ENCODE measurements around the gene DENND1A.

Gene DENND1A

GRCh38 chr9:123678038-123678877, 251.7 kb downstream of the DENND1A start:
- no peak for TF ChIP-seq POLR2AphosphoS5 (IDR thresholded peaks at IDR 0.05; ENCODE audit: low read depth, low read length)
- TF ChIP-seq TAF1 (IDR thresholded peaks at IDR 0.05; ENCODE audit: borderline replicate concordance, insufficient read depth, low read length) = no peak
- no peak for TF ChIP-seq REST (IDR thresholded peaks at IDR 0.05; ENCODE audit: insufficient read depth in 1 of 2, low read depth in 2 of 2, low read length in 2 of 2)
- TF ChIP-seq FOXP2 (optimal IDR thresholded peaks at IDR 0.05; ENCODE audit: borderline replicate concordance, extremely low read depth, extremely low read length, insufficient read depth) = no peak
- TF ChIP-seq SIN3A (IDR thresholded peaks at IDR 0.05; ENCODE audit: borderline replicate concordance, insufficient read depth, low read length) = no peak

GRCh38 chr9:123676869-123677268, 253.1 kb downstream of the DENND1A start:
- TF ChIP-seq FOXP2 (optimal IDR thresholded peaks at IDR 0.05; ENCODE audit: borderline replicate concordance, extremely low read depth, extremely low read length, insufficient read depth) (no peak), SIN3A (IDR thresholded peaks at IDR 0.05; ENCODE audit: borderline replicate concordance, insufficient read depth, low read length) (no peak), TAF1 (IDR thresholded peaks at IDR 0.05; ENCODE audit: borderline replicate concordance, insufficient read depth, low read length) (no peak), POLR2AphosphoS5 (IDR thresholded peaks at IDR 0.05; ENCODE audit: low read depth, low read length) (no peak), REST (IDR thresholded peaks at IDR 0.05; ENCODE audit: insufficient read depth in 1 of 2, low read depth in 2 of 2, low read length in 2 of 2) (no peak)

GRCh38 chr9:123669346-123669745, 260.6 kb downstream of the DENND1A start:
- no peak for TF ChIP-seq REST (IDR thresholded peaks at IDR 0.05; ENCODE audit: insufficient read depth in 1 of 2, low read depth in 2 of 2, low read length in 2 of 2)
- TF ChIP-seq POLR2AphosphoS5 (IDR thresholded peaks at IDR 0.05; ENCODE audit: low read depth, low read length) = no peak
- TF ChIP-seq TAF1 (IDR thresholded peaks at IDR 0.05; ENCODE audit: borderline replicate concordance, insufficient read depth, low read length) = no peak
- TF ChIP-seq FOXP2 (optimal IDR thresholded peaks at IDR 0.05; ENCODE audit: borderline replicate concordance, extremely low read depth, extremely low read length, insufficient read depth) = no peak
- no peak for TF ChIP-seq SIN3A (IDR thresholded peaks at IDR 0.05; ENCODE audit: borderline replicate concordance, insufficient read depth, low read length)

- no peak for TF ChIP-seq FOXP2 (optimal IDR thresholded peaks at IDR 0.05; ENCODE audit: borderline replicate concordance, extremely low read depth, extremely low read length, insufficient read depth)
- no peak for TF ChIP-seq REST (IDR thresholded peaks at IDR 0.05; ENCODE audit: insufficient read depth in 1 of 2, low read depth in 2 of 2, low read length in 2 of 2)
- TF ChIP-seq POLR2AphosphoS5 (IDR thresholded peaks at IDR 0.05; ENCODE audit: low read depth, low read length) = no peak
- TF ChIP-seq SIN3A (IDR thresholded peaks at IDR 0.05; ENCODE audit: borderline replicate concordance, insufficient read depth, low read length) = no peak
- TF ChIP-seq TAF1 (IDR thresholded peaks at IDR 0.05; ENCODE audit: borderline replicate concordance, insufficient read depth, low read length) = no peak
Observed at GRCh38 chr9:123663529-123663928, 266.4 kb downstream of the DENND1A start.

Measured in PFSK-1 (cell line).